Measurements from ENCODE around the gene IQGAP1.
"Not testable (repeated sequence)": the region's sequence is repeated elsewhere in the genome, so short reads cannot be mapped to it uniquely, and the experiment has no call there.

Gene IQGAP1

GRCh38 chr15:90379263-90379662 is 8.8 kb upstream of the IQGAP1 start:
- no peak for DNase-seq

GRCh38 chr15:90381515-90381914 is 6.5 kb upstream of the IQGAP1 start:
- DNase-seq: no peak

- no peak for DNase-seq
Observed at GRCh38 chr15:90382320-90382719, 5.7 kb upstream of the IQGAP1 start.

- no peak for DNase-seq
Observed at GRCh38 chr15:90386221-90386620, 1.8 kb upstream of the IQGAP1 start.

GRCh38 chr15:90388462-90389380 is 679 bp downstream of the IQGAP1 start:
- DNase-seq: peak; percentile 69

GRCh38 chr15:90389513-90389912 is 1.5 kb downstream of the IQGAP1 start:
- no peak for DNase-seq

- no peak for DNase-seq
Observed at GRCh38 chr15:90393040-90393439, 5.0 kb downstream of the IQGAP1 start.

- no peak for DNase-seq
Observed at GRCh38 chr15:90394074-90394473, 6.0 kb downstream of the IQGAP1 start.

- no peak for DNase-seq
Observed at GRCh38 chr15:90394748-90395442, 6.9 kb downstream of the IQGAP1 start.

GRCh38 chr15:90396321-90396720 is 8.3 kb downstream of the IQGAP1 start:
- DNase-seq: no peak

GRCh38 chr15:90400005-90400758 is 12.1 kb downstream of the IQGAP1 start:
- no peak for DNase-seq

GRCh38 chr15:90400759-90401314 is 12.8 kb downstream of the IQGAP1 start:
- DNase-seq: peak; percentile 24

GRCh38 chr15:90401495-90401894 is 13.5 kb downstream of the IQGAP1 start:
- no peak for DNase-seq

GRCh38 chr15:90402223-90402622 is 14.2 kb downstream of the IQGAP1 start:
- DNase-seq: no peak

- no peak for DNase-seq
Observed at GRCh38 chr15:90402767-90403166, 14.7 kb downstream of the IQGAP1 start.

GRCh38 chr15:90405055-90405607 is 17.1 kb downstream of the IQGAP1 start:
- DNase-seq: no peak

GRCh38 chr15:90407336-90407735 is 19.3 kb downstream of the IQGAP1 start:
- DNase-seq: no peak

GRCh38 chr15:90407871-90408317 is 19.9 kb downstream of the IQGAP1 start:
- DNase-seq: no peak

- no peak for DNase-seq
Observed at GRCh38 chr15:90408657-90409056, 20.6 kb downstream of the IQGAP1 start.

- not testable (repeated sequence) for DNase-seq
Observed at GRCh38 chr15:90409587-90409986, 21.5 kb downstream of the IQGAP1 start.

- not testable (repeated sequence) for DNase-seq
Observed at GRCh38 chr15:90410316-90410715, 22.3 kb downstream of the IQGAP1 start.

- DNase-seq: no peak
Observed at GRCh38 chr15:90411176-90411575, 23.1 kb downstream of the IQGAP1 start.

Data from retina (tissue), 1 donor.